Activated naive CD4-positive, alpha-beta T cell treated with anti-CD3 and anti-CD28 coated beads for 36 hours (primary cell): ENCODE measurements around the gene STX16. TPM values are rescaled to one million over a fixed set of nuclear protein-coding genes. Genes with fewer than 3 reads are reported as not detected.
"Not testable (repeated sequence)": the region's sequence is repeated elsewhere in the genome, so short reads cannot be mapped to it uniquely, and the experiment has no call there.

Experiments
- CTCF ChIA-PET: fragments of 350-600 bp; sonication (Branson Sonifier 250); formaldehyde crosslinking; loops from one replicate; lab custom pipeline; 2021; ENCODE audit warnings: antibody characterized with exemption; lab: Charles Lee
- DNase-seq: peaks from one replicate; pipeline ENCODE4 v3.0.0-alpha.2; 2020
- H3K27ac Mint-ChIP-seq: one replicate; pipeline ENCODE4 v1.8.0; 2021; ENCODE audit warnings: mild to moderate bottlenecking, mixed read lengths
- H3K27me3 Mint-ChIP-seq: one replicate; pipeline ENCODE4 v1.8.0; 2021; ENCODE audit warnings: low read depth, mixed read lengths
- H3K36me3 Mint-ChIP-seq: one replicate; pipeline ENCODE4 v1.8.0; 2021; ENCODE audit warnings: low read depth, mixed read lengths
- H3K4me1 Mint-ChIP-seq: one replicate; pipeline ENCODE4 v1.8.0; 2021; ENCODE audit warnings: low read depth, mixed read lengths
- H3K4me3 Mint-ChIP-seq: one replicate; pipeline ENCODE4 v1.8.0; 2021; ENCODE audit warnings: mild to moderate bottlenecking, moderate library complexity, mixed read lengths
- H3K9me3 Mint-ChIP-seq: one replicate; pipeline ENCODE4 v1.8.0; 2021; ENCODE audit warnings: mixed read lengths
- intact Hi-C: fragments of 100-400 bp; cut with micrococcal nuclease; formaldehyde crosslinking; loops from one replicate; pipeline ENCODE4 v1.15.1; 2023
- total RNA-seq, 2 experiments: library from RNA; stranded (reverse); gene quantifications; one replicate each; pipeline ENCODE4 v1.2.3, GENCODE V29; 2021

STX16 gene
- total RNA-seq, 2 experiments from 2014 or later: 127 TPM

DNA sequence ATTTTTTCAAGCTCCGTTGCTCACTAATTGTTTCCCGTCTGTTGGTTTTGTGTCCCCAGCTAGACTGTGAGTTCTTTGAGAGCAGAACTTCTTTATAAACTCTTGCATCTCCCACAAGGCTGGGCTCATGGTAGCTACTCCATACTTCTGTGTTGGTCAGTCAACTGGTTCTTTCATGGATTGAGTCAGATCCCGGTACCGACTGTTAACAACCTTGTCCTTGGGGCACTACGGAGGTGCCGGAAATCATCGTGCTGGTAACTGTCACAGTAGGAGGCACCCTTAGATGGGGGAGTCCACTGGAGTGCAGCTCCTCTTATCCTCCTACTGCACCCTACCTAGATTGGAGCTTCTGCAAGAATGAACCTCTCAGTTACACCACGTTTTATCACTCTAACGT lies 8.6 kb upstream of the STX16 start:
- CTCF ChIA-PET: interaction anchor here (1.0 kb wide), 1 partner anchor 9 kb away, joined by 3 read pairs; the partner anchor contains the start of gene STX16
- intact Hi-C loops: no loop called here
- Mint-ChIP-seq H3K4me1 (no peaks in the 10 kb centered on the region), H3K27ac (no peak overlapping the region), H3K27me3 (no peaks in the 10 kb centered on the region), H3K36me3 (no peaks in the 10 kb centered on the region), H3K4me3 (no peak overlapping the region), H3K9me3 (no peaks in the 10 kb centered on the region)
- DNase-seq: no peak

- CTCF ChIA-PET: not testable (repeated sequence)
Observed at GRCh38 chr20:58642896-58643295, 8.2 kb upstream of the STX16 start.

DNA sequence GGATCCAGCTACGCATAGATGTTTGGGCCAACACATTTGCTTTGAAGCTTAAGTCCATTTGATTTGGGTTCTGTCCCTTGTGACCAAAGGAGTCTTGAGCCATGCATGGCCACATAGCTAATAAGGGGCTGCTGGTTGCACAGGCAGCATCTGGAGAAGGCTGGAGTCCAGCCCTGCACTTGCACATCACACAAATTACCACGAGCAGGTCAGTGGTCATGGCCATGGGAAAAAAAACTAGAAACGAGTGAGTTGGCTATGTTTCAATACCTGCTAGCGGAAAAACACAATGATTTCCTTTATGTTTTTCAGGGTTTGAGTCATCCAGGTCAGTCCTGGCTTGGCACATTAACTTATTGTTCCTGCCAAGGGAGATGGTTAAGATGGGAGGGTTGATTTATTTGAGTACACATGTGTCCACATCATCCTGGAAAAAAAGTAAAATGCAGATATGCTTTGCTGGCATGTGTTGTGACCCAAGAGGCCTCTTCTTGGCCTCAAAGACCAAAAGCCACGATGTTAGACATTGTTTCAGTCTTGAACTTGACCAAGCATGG lies 5.6 kb upstream of the STX16 start:
- CTCF ChIA-PET: interaction anchor here (0.6 kb wide), 2 partner anchors 248 to 278 kb away, joined by 3 to 4 read pairs; no protein-coding TSS in a partner anchor
- Mint-ChIP-seq H3K27me3 (no peaks in the 10 kb centered on the region), H3K9me3 (no peaks in the 10 kb centered on the region), H3K4me3 (no peak overlapping the region), H3K4me1 (no peaks in the 10 kb centered on the region), H3K36me3 (no peaks in the 10 kb centered on the region), H3K27ac (no peak overlapping the region)
- intact Hi-C loops: no loop called here
- DNase-seq: no peak

More at GRCh38 chr20:58642896-58643295, 8.2 kb upstream of the STX16 start:
- H3K27ac Mint-ChIP-seq, intact Hi-C loops, DNase-seq, H3K4me3 Mint-ChIP-seq, H3K9me3 Mint-ChIP-seq, H3K4me1 Mint-ChIP-seq, H3K27me3 Mint-ChIP-seq, H3K36me3 Mint-ChIP-seq: not testable (repeated sequence)

- no peaks in the 10 kb centered on the region for H3K4me1 Mint-ChIP-seq
- intact Hi-C loops: no loop called here
- H3K4me3 Mint-ChIP-seq: no peak overlapping the region
- H3K27ac Mint-ChIP-seq: no peak overlapping the region
- no peaks in the 10 kb centered on the region for H3K27me3 Mint-ChIP-seq
- peaks cover 3% of the 10 kb centered on the region for H3K36me3 Mint-ChIP-seq
- CTCF ChIA-PET: no interaction called here
- H3K9me3 Mint-ChIP-seq: no peaks in the 10 kb centered on the region
- no peak for DNase-seq
Observed at GRCh38 chr20:58646257-58646656, 4.8 kb upstream of the STX16 start.

DNA sequence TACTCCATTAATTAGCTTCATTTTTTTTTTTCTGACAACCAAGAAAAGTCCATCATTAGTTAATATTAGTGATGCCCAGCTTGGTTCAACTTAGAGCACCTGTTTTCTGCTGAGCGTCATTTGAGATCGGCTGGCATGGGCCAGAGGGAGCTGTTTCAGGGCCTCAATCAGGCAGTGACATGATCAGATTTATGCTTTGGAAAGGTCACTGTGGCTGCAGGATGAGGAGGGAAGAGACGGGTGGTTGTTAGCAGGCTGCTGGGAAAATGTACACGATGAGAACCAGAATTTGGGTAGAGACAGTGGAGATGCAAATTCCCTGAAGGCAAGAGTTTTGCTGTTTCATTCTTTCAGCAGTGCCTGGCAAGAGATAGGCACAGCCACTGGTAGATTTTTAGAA lies 4.4 kb upstream of the STX16 start:
- no peak for DNase-seq
- H3K9me3 Mint-ChIP-seq: no peaks in the 10 kb centered on the region
- no peak overlapping the region for H3K4me3 Mint-ChIP-seq
- no peaks in the 10 kb centered on the region for H3K4me1 Mint-ChIP-seq
- no peaks in the 10 kb centered on the region for H3K27me3 Mint-ChIP-seq
- intact Hi-C loops: no loop called here
- no peak overlapping the region for H3K27ac Mint-ChIP-seq
- H3K36me3 Mint-ChIP-seq: peaks cover 7% of the 10 kb centered on the region
- CTCF ChIA-PET: interaction anchor here (0.6 to 1.6 kb wide), 3 partner anchors 16 to 212 kb away, joined by 3 to 4 read pairs (median 3); no protein-coding TSS in a partner anchor

GRCh38 chr20:58647162-58647795 lies 3.8 kb upstream of the STX16 start:
- intact Hi-C loops: no loop called here
- no peak overlapping the region for H3K4me3 Mint-ChIP-seq
- H3K36me3 Mint-ChIP-seq: peaks cover 12% of the 10 kb centered on the region
- CTCF ChIA-PET: interaction anchor here (0.6 to 1.6 kb wide), 3 partner anchors 16 to 212 kb away, joined by 3 to 4 read pairs (median 3); no protein-coding TSS in a partner anchor
- no peaks in the 10 kb centered on the region for H3K9me3 Mint-ChIP-seq
- no peak for DNase-seq
- H3K27me3 Mint-ChIP-seq: no peaks in the 10 kb centered on the region
- H3K27ac Mint-ChIP-seq: no peak overlapping the region
- no peaks in the 10 kb centered on the region for H3K4me1 Mint-ChIP-seq

GRCh38 chr20:58647796-58648501 lies 3.1 kb upstream of the STX16 start:
- DNase-seq: no peak
- Mint-ChIP-seq H3K4me1 (no peaks in the 10 kb centered on the region), H3K36me3 (peaks cover 17% of the 10 kb centered on the region), H3K27me3 (no peaks in the 10 kb centered on the region), H3K9me3 (no peaks in the 10 kb centered on the region), H3K4me3 (no peak overlapping the region), H3K27ac (no peak overlapping the region)
- CTCF ChIA-PET: interaction anchor here (0.6 to 1.6 kb wide), 5 partner anchors 17 to 423 kb away, joined by 3 to 5 read pairs (median 4); no protein-coding TSS in a partner anchor
- intact Hi-C loops: no loop called here

GRCh38 chr20:58648502-58648825 lies 2.6 kb upstream of the STX16 start:
- H3K4me1 Mint-ChIP-seq, H3K27me3 Mint-ChIP-seq, intact Hi-C loops, DNase-seq, H3K27ac Mint-ChIP-seq, H3K9me3 Mint-ChIP-seq, H3K4me3 Mint-ChIP-seq: not testable (repeated sequence)
- peaks cover 21% of the 10 kb centered on the region for H3K36me3 Mint-ChIP-seq
- CTCF ChIA-PET: interaction anchor here (0.6 to 0.7 kb wide), 3 partner anchors 48 to 422 kb away, joined by 3 to 5 read pairs (median 4); no protein-coding TSS in a partner anchor

- peaks cover 21% of the 10 kb centered on the region for H3K36me3 Mint-ChIP-seq
- DNase-seq: peak; percentile 40
- no peak overlapping the region for H3K27ac Mint-ChIP-seq
- H3K4me1 Mint-ChIP-seq: peaks cover 6% of the 10 kb centered on the region
- CTCF ChIA-PET: interaction anchor here (0.7 to 3.8 kb wide), 3 partner anchors 10 to 190 kb away, joined by 3 to 31 read pairs (median 4); no protein-coding TSS in a partner anchor
- no peaks in the 10 kb centered on the region for H3K27me3 Mint-ChIP-seq
- H3K9me3 Mint-ChIP-seq: no peaks in the 10 kb centered on the region
- intact Hi-C loops: loop anchor here (1.0 to 10.0 kb wide), 13 partner anchors 15 to 1252 kb away; partner anchors contain the start of genes GNAS, NELFCD, NPEPL1 and PMEPA1
- H3K4me3 Mint-ChIP-seq: peak overlapping the region; percentile 60
Observed at GRCh38 chr20:58649288-58650180, 1.5 kb upstream of the STX16 start.

DNA sequence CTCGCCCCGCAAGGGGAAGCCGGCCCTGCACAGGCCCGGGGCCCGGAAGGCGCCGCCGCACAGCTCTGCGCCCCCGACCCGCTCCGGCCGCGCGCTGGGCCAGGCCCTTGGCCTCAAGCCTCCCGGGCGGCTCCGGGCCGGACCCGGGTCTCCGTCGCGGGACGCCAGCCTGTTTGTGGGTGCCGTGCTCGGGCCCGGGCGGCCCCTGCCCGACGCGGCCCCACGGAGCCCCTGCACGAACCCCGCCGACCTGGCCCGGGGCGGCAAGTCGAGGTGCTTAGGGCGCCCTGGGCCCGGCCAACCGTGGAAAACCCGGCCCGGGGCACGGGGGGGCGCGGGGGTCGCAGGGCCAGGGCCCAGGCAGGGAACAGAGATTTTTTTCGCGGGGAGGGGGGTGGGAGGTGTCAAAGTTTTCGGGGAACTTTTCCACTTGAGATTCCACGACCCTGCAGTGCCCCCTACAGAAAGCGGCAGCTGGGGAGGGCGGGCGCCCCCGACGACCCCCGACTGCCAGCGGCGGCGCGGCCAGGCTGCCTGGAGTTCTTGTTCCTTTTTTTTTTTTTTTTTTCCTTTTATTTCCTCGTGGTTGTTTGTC lies 805 bp upstream of the STX16 start:
- Mint-ChIP-seq H3K4me1 (peaks cover 10% of the 10 kb centered on the region), H3K9me3 (no peaks in the 10 kb centered on the region), H3K4me3 (peak overlapping the region; percentile 95), H3K27me3 (no peaks in the 10 kb centered on the region), H3K36me3 (peaks cover 21% of the 10 kb centered on the region), H3K27ac (peak overlapping the region; percentile 99)
- intact Hi-C loops: loop anchor here (1.0 to 10.0 kb wide), 13 partner anchors 16 to 1253 kb away; partner anchors contain the start of genes GNAS, NELFCD, NPEPL1 and PMEPA1
- CTCF ChIA-PET: interaction anchor here (0.6 to 3.8 kb wide), 10 partner anchors 8 to 420 kb away, joined by 3 to 31 read pairs (median 4); no protein-coding TSS in a partner anchor
- no peak for DNase-seq

GRCh38 chr20:58651559-58651945 lies 469 bp downstream of the STX16 start:
- H3K4me1 Mint-ChIP-seq: peaks cover 22% of the 10 kb centered on the region
- peak overlapping the region; percentile 95 for H3K4me3 Mint-ChIP-seq
- H3K36me3 Mint-ChIP-seq: peaks cover 25% of the 10 kb centered on the region
- no peaks in the 10 kb centered on the region for H3K9me3 Mint-ChIP-seq
- CTCF ChIA-PET: interaction anchor here (0.6 to 3.8 kb wide), 16 partner anchors 9 to 421 kb away, joined by 3 to 31 read pairs (median 4); no protein-coding TSS in a partner anchor
- H3K27me3 Mint-ChIP-seq: no peaks in the 10 kb centered on the region
- intact Hi-C loops: loop anchor here (1.0 to 10.0 kb wide), 10 partner anchors 170 to 1254 kb away; partner anchors contain the start of genes NELFCD, PMEPA1, VAPB and ZNF831
- DNase-seq: peak; percentile 18
- H3K27ac Mint-ChIP-seq: peak overlapping the region; percentile 99
